Activated CD8-positive, alpha-beta T cell treated with anti-CD3 and anti-CD28 coated beads, Interleukin-2, amount 10 ng/mL, durations not matched to agents 7 days and 5 days (primary cell): Measurements from ENCODE around the gene UBE2G1. TPM values are rescaled to one million over a fixed set of nuclear protein-coding genes. Genes with fewer than 3 reads are reported as not detected.
A peak's percentile ranks its signal among the peaks of the same experiment; 100 is the strongest.

Source experiments
- ATAC-seq: fragments of 150-1000 bp; cut with Tn5 transposase; one replicate; pipeline ENCODE4 v1.10.0; 2021; ENCODE audit warnings: moderate library complexity
- CTCF ChIA-PET: fragments of 350-600 bp; sonication (Branson Sonifier 250); formaldehyde crosslinking; loops from one replicate; lab custom pipeline; 2021; ENCODE audit warnings: antibody characterized with exemption; lab: Charles Lee
- POLR2A ChIA-PET: fragments of 350-600 bp; sonication (Branson Sonifier 250); formaldehyde crosslinking; loops from one replicate; lab custom pipeline; 2021; ENCODE audit warnings: antibody characterized with exemption; lab: Charles Lee
- DNase-seq: peaks from one replicate; pipeline ENCODE4 v3.0.0-alpha.2; 2020
- H3K27ac Mint-ChIP-seq: one replicate; pipeline ENCODE4 v1.8.0; 2021; ENCODE audit warnings: mild to moderate bottlenecking, mixed read lengths
- H3K27me3 Mint-ChIP-seq: one replicate; pipeline ENCODE4 v1.8.0; 2021; ENCODE audit warnings: low read depth, mixed read lengths
- H3K36me3 Mint-ChIP-seq: one replicate; pipeline ENCODE4 v1.8.0; 2021; ENCODE audit warnings: low read depth, mixed read lengths
- H3K4me1 Mint-ChIP-seq: one replicate; pipeline ENCODE4 v1.8.0; 2021; ENCODE audit warnings: low read depth, mixed read lengths
- H3K4me3 Mint-ChIP-seq: one replicate; pipeline ENCODE4 v1.8.0; 2021; ENCODE audit warnings: mild to moderate bottlenecking, mixed read lengths
- H3K9me3 Mint-ChIP-seq: one replicate; pipeline ENCODE4 v1.8.0; 2022; ENCODE audit warnings: mixed read lengths; ENCODE audit not compliant: insufficient read depth
- total RNA-seq, 2 experiments: library from RNA; stranded (reverse); gene quantifications; one replicate each; pipeline ENCODE4 v1.2.3, GENCODE V29; 2021

Gene UBE2G1, protein sequence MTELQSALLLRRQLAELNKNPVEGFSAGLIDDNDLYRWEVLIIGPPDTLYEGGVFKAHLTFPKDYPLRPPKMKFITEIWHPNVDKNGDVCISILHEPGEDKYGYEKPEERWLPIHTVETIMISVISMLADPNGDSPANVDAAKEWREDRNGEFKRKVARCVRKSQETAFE
- total RNA-seq, result 10 to 100 TPM; 69.1 TPM

DNA sequence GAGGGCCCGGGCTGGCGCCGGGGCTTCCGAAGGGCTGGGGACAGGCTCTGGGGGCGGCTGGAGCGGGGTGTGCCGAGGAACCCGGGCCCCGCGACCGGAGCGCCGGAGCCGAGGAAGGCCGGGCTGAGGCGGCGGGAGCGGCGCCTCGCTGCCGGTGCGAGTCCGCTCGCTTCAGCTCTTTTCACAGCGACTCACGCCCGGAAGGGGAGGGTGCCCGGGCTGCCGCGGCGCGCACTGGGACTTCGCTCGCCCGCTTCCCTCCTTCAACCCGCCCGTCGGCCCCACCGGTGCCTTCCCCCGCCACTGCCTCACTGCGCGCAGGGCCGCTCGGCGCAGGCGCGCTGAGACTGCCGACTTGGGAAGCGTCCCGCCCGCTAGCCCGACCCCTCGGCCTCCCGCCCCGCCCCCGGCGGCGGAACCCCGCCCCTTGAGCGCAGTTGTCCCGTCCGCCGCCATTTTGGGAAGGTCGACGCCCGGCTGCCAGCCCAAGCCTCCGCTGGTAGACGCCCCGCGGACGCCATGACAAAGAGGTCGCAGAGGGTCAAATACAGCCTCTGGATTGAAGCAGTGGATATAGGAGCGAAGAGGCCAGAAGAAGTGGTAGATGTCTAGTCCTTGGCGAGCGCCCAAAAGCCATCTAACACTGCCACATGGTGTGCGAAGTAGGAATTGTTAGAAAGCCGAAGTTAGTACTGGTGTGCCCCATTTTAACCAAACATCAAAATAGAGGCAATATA, at the start of gene UBE2G1:
UBE2G1 (minus strand) TSS at position 349 of the 737 bp plus-strand sequence. CDS start 359 bp downstream, outside the sequence.
- Mint-ChIP-seq H3K27me3 (no peaks in the 10 kb centered on the region), H3K27ac (peak within 1 kb of the TSS; percentile 96), H3K36me3 (peaks cover 18% of the 10 kb centered on the region), H3K9me3 (no peaks in the 10 kb centered on the region), H3K4me3 (peak within 1 kb of the TSS; percentile 76), H3K4me1 (peaks cover 38% of the 10 kb centered on the region)
- ATAC-seq (peak; percentile 91), DNase-seq (peak; percentile 99)
- ChIA-PET CTCF (interaction anchor here (1.3 kb wide), 1 partner anchor 46 kb away, joined by 3 read pairs; no protein-coding TSS in a partner anchor), POLR2A (interaction anchor here (0.7 to 1.8 kb wide), 7 partner anchors 10 to 223 kb away, joined by 3 to 11 read pairs (median 3); partner anchors contain the start of genes CYB5D2, MYBBP1A and ZZEF1)

DNA sequence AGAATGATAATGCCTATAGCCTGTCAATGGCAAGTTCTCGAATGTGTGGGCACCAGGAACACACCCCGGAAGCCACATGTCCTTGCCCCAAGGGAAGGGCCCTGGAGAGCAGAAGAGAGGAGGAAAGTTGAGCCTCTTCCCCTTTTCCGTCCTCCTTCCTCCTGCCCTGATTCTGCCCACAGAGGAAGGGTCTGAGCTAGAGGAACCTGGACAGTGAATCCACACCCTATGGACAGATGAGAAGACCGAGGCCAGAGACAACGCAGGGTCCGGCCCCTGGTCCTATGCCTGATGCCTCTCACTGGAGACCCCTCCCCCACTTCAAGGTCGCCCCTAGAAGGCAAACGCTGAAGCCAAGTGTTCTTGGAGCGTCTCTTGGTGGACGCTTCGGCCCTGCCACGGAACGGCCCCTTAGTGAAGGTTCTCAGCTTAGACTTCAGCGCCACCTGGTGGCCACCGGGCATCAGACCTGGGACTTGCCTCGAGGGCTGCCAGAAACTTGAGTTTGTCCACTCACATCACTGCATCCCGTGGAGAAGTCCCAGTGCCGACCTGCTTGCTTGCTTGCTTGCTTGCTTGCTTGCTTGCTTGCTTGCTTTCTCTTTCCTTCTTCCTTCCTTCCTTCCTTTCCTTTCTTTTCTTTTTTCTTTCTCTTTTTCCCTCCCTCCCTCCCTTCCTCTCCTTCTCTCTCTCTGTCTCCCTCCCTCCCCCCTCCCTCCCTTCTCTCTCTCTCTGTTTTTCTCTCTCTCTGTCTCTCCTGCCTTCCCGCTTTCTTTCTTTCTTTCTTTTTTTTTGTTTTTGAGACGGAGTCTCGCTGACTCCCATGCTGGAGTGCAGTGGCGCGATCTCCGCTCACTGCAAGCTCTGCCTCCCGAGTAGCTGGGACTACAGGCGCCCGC, 46.7 kb upstream of the UBE2G1 start:
- no peaks in the 10 kb centered on the region for H3K9me3 Mint-ChIP-seq
- H3K27me3 Mint-ChIP-seq, result no peaks in the 10 kb centered on the region
- ChIA-PET CTCF (interaction anchor here (0.6 to 10.4 kb wide), 12 partner anchors 11 to 278 kb away, joined by 3 to 73 read pairs (median 3); partner anchors contain the start of gene UBE2G1), POLR2A (interaction anchor here (0.9 to 1.0 kb wide), 2 partner anchors 24 to 270 kb away, joined by 3 read pairs; no protein-coding TSS in a partner anchor)
- peak overlapping the region; percentile 36 for H3K4me3 Mint-ChIP-seq
- H3K36me3 Mint-ChIP-seq, result no peaks in the 10 kb centered on the region
- ATAC-seq (peak; percentile 99), DNase-seq (peak; percentile 93)
- H3K27ac Mint-ChIP-seq, result no peak overlapping the region
- peaks cover 8% of the 10 kb centered on the region for H3K4me1 Mint-ChIP-seq

- H3K4me1 Mint-ChIP-seq, result peaks cover 8% of the 10 kb centered on the region
- H3K4me3 Mint-ChIP-seq, result no peak overlapping the region
- ChIA-PET CTCF (interaction anchor here (1.4 to 10.4 kb wide), 2 partner anchors 196 to 211 kb away, joined by 4 to 73 read pairs; no protein-coding TSS in a partner anchor), POLR2A (no interaction called here)
- H3K27me3 Mint-ChIP-seq, result no peaks in the 10 kb centered on the region
- no peaks in the 10 kb centered on the region for H3K9me3 Mint-ChIP-seq
- DNase-seq, result no peak
- H3K27ac Mint-ChIP-seq, result no peak overlapping the region
- no peaks in the 10 kb centered on the region for H3K36me3 Mint-ChIP-seq
- ATAC-seq, result no peak
Observed at GRCh38 chr17:4411201-4411600, 44.7 kb upstream of the UBE2G1 start.

- Mint-ChIP-seq H3K4me3 (no peak overlapping the region), H3K9me3 (no peaks in the 10 kb centered on the region), H3K4me1 (peaks cover 8% of the 10 kb centered on the region), H3K27ac (no peak overlapping the region), H3K27me3 (no peaks in the 10 kb centered on the region), H3K36me3 (no peaks in the 10 kb centered on the region)
- no peak for DNase-seq
- no peak for ATAC-seq
- ChIA-PET POLR2A (no interaction called here), CTCF (interaction anchor here (10.4 kb wide), 1 partner anchor 194 kb away, joined by 73 read pairs; no protein-coding TSS in a partner anchor)
Observed at GRCh38 chr17:4409659-4410058, 43.2 kb upstream of the UBE2G1 start.

DNA sequence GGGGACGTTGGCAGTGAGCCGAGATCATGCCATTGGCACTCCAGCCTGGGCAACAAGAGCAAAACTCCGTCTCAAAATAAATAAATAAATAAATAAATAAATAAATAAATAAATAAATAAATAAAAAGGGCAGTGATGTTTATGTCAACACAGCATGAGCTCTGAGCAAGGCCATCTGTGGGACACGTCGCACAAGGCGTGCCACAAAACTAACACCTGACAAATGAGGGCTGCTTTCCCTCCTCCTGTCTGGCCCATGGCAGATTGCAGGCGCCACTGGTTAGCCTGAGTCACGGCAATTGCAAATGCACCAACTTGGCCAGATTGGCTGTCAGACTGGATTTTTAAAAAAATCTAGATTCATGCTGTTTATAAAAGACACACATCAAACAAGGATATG, 41.4 kb upstream of the UBE2G1 start:
- Mint-ChIP-seq H3K4me3 (no peak overlapping the region), H3K36me3 (no peaks in the 10 kb centered on the region), H3K27ac (no peak overlapping the region), H3K9me3 (no peaks in the 10 kb centered on the region), H3K27me3 (no peaks in the 10 kb centered on the region), H3K4me1 (peaks cover 2% of the 10 kb centered on the region)
- DNase-seq (no peak), ATAC-seq (no peak)
- ChIA-PET CTCF (interaction anchor here (0.8 to 2.5 kb wide), 4 partner anchors 103 to 208 kb away, joined by 3 to 8 read pairs (median 4); no protein-coding TSS in a partner anchor), POLR2A (no interaction called here)

- POLR2A ChIA-PET, result no interaction called here
- no peaks in the 10 kb centered on the region for H3K27me3 Mint-ChIP-seq
- DNase-seq, result no peak
- no peaks in the 10 kb centered on the region for H3K4me1 Mint-ChIP-seq
- H3K27ac Mint-ChIP-seq, result no peak overlapping the region
- no peaks in the 10 kb centered on the region for H3K9me3 Mint-ChIP-seq
- ATAC-seq, result no peak
- CTCF ChIA-PET, result interaction anchor here (0.8 to 2.5 kb wide), 5 partner anchors 9 to 207 kb away, joined by 3 to 8 read pairs (median 4); no protein-coding TSS in a partner anchor
- no peaks in the 10 kb centered on the region for H3K36me3 Mint-ChIP-seq
- no peak overlapping the region for H3K4me3 Mint-ChIP-seq
Observed at GRCh38 chr17:4407216-4407615, 40.7 kb upstream of the UBE2G1 start.

GRCh38 chr17:4406386-4406785, 39.9 kb upstream of the UBE2G1 start:
- no peaks in the 10 kb centered on the region for H3K4me1 Mint-ChIP-seq
- H3K4me3 Mint-ChIP-seq, result no peak overlapping the region
- no peaks in the 10 kb centered on the region for H3K36me3 Mint-ChIP-seq
- POLR2A ChIA-PET, result interaction anchor here (0.7 kb wide), 1 partner anchor 20 kb away, joined by 3 read pairs; no protein-coding TSS in a partner anchor
- H3K27ac Mint-ChIP-seq, result no peak overlapping the region
- no peaks in the 10 kb centered on the region for H3K9me3 Mint-ChIP-seq
- CTCF ChIA-PET, result interaction anchor here (0.7 to 1.2 kb wide), 6 partner anchors 10 to 200 kb away, joined by 3 to 4 read pairs (median 4); no protein-coding TSS in a partner anchor
- DNase-seq, result no peak
- no peaks in the 10 kb centered on the region for H3K27me3 Mint-ChIP-seq
- no peak for ATAC-seq

DNA sequence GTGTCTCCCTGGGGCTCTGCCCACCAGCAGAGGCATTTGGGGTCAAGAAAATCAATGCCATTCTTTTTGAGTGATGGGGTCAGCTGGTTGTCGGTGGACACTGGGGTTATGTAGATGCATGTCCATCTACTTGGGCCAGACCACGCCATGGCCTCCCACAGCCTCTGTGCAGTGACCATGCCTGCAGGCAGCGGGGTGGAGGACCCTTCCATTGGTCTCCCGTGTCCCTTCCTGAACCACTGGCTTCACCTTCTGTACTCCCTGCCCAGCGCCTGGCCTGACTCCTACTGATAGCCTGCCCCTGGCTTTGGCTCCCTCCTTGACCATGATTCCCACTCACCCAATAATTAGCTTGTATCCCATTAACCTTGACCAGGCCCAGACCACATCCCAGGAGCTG, 39.2 kb upstream of the UBE2G1 start:
- no peaks in the 10 kb centered on the region for H3K9me3 Mint-ChIP-seq
- POLR2A ChIA-PET, result interaction anchor here (0.7 kb wide), 1 partner anchor 19 kb away, joined by 3 read pairs; no protein-coding TSS in a partner anchor
- ATAC-seq, result no peak

GRCh38 chr17:4405038-4405669, 38.7 kb upstream of the UBE2G1 start:
- no peak overlapping the region for H3K27ac Mint-ChIP-seq
- DNase-seq, result no peak
- no peak for ATAC-seq
- ChIA-PET CTCF (interaction anchor here (1.2 to 1.6 kb wide), 3 partner anchors 155 to 220 kb away, joined by 3 to 4 read pairs (median 4); no protein-coding TSS in a partner anchor), POLR2A (no interaction called here)
- no peaks in the 10 kb centered on the region for H3K36me3 Mint-ChIP-seq
- H3K4me1 Mint-ChIP-seq, result no peaks in the 10 kb centered on the region
- no peak overlapping the region for H3K4me3 Mint-ChIP-seq
- H3K9me3 Mint-ChIP-seq, result no peaks in the 10 kb centered on the region
- H3K27me3 Mint-ChIP-seq, result no peaks in the 10 kb centered on the region

More for the DNA sequence above, 39.2 kb upstream of the UBE2G1 start:
- Mint-ChIP-seq H3K27ac (no peak overlapping the region), H3K4me3 (no peak overlapping the region), H3K27me3 (no peaks in the 10 kb centered on the region), H3K36me3 (no peaks in the 10 kb centered on the region), H3K4me1 (no peaks in the 10 kb centered on the region)
- CTCF ChIA-PET, result interaction anchor here (0.7 to 1.6 kb wide), 6 partner anchors 15 to 219 kb away, joined by 3 to 4 read pairs (median 4); no protein-coding TSS in a partner anchor
- no peak for DNase-seq

DNA sequence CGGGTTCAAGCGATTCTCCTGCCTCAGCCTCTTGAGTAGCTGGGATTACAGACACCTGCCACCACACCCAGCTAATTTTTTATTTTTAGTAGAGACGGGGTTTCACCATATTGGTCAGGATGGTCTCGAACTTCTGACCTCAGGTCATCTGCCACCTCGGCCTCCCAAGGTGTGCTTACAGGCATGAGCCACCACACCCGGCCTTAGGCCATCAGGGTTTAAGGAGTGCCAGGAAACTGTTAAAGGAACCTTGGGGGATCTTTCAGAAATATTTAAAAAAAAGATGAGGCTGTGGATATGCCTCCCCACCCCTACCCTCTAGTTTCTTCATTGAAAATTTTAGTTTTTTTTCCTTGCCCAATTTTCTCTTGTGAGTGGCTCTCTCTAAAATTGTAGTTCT, 31.4 kb upstream of the UBE2G1 start:
- no peaks in the 10 kb centered on the region for H3K27me3 Mint-ChIP-seq
- H3K4me1 Mint-ChIP-seq, result peaks cover 23% of the 10 kb centered on the region
- no peaks in the 10 kb centered on the region for H3K36me3 Mint-ChIP-seq
- no peak overlapping the region for H3K4me3 Mint-ChIP-seq
- ATAC-seq (no peak), DNase-seq (no peak)
- no peaks in the 10 kb centered on the region for H3K9me3 Mint-ChIP-seq
- H3K27ac Mint-ChIP-seq, result no peak overlapping the region
- ChIA-PET POLR2A (no interaction called here), CTCF (no interaction called here)
